Measurements from ENCODE around the gene PLCL2.

- TF ChIP-seq EZH2phosphoT487 (IDR thresholded peaks at IDR 0.05; ENCODE audit: low read length): no peak
- TF ChIP-seq CTCF (IDR thresholded peaks at IDR 0.05; ENCODE audit: low read length): no peak
Observed at GRCh38 chr3:16978234-16978920, 93.6 kb downstream of the PLCL2 start.
